GM12878 (cell line): ENCODE data around the gene CCDC170.

Source experiments
- IKZF1 ChIP-seq: fragments of 450-650 bp; conservative IDR thresholded peaks from 2 replicates; pipeline ENCODE4 v1.6.1; 2017; ENCODE audit warnings: antibody characterized with exemption, mild to moderate bottlenecking
- KAT2A ChIP-seq: conservative IDR thresholded peaks from 2 replicates; pipeline ENCODE4 v1.6.1; 2011; ENCODE audit warnings: low read depth, low read length; ENCODE audit not compliant: control insufficient read depth
- POU2F2 ChIP-seq: IDR thresholded peaks from 3 replicates; pipeline ENCODE4 v1.6.1; 2011; ENCODE audit warnings: low read depth, mild to moderate bottlenecking, low read length, borderline replicate concordance
- SIX5 ChIP-seq: IDR thresholded peaks from 2 replicates; pipeline ENCODE4 v1.6.1; 2011; ENCODE audit warnings: mild to moderate bottlenecking, low read depth, low read length, moderate library complexity; ENCODE audit not compliant: severe bottlenecking
- SUZ12 ChIP-seq: fragments of 200-600 bp; sonication (generic); IDR thresholded peaks from one replicate; pipeline ENCODE4 v1.6.1; 2018; ENCODE audit warnings: antibody characterized with exemption, mild to moderate bottlenecking; ENCODE audit not compliant: unreplicated experiment

- no peak for TF ChIP-seq POU2F2
- TF ChIP-seq SUZ12: no peak
- no peak for TF ChIP-seq SIX5
- TF ChIP-seq KAT2A: no peak
- no peak for TF ChIP-seq IKZF1
Measured at GRCh38 chr6:151661928-151662327, 168.1 kb downstream of the CCDC170 start.
